ENCODE results near the gene OVAAL.

The OVAAL gene

GRCh38 chr1:180603223-180603849, 44.6 kb downstream of the OVAAL start:
- TF ChIP-seq, protein P1, sequence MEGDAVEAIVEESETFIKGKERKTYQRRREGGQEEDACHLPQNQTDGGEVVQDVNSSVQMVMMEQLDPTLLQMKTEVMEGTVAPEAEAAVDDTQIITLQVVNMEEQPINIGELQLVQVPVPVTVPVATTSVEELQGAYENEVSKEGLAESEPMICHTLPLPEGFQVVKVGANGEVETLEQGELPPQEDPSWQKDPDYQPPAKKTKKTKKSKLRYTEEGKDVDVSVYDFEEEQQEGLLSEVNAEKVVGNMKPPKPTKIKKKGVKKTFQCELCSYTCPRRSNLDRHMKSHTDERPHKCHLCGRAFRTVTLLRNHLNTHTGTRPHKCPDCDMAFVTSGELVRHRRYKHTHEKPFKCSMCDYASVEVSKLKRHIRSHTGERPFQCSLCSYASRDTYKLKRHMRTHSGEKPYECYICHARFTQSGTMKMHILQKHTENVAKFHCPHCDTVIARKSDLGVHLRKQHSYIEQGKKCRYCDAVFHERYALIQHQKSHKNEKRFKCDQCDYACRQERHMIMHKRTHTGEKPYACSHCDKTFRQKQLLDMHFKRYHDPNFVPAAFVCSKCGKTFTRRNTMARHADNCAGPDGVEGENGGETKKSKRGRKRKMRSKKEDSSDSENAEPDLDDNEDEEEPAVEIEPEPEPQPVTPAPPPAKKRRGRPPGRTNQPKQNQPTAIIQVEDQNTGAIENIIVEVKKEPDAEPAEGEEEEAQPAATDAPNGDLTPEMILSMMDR (conservative IDR thresholded peaks at IDR 0.05; ENCODE audit: low read depth, low read length), result no peak
- no peak overlapping the region for H3K4me3 ChIP-seq (ENCODE audit: low read depth, low read length)
- no peak for DNase-seq (ENCODE audit: low read depth)

DNA sequence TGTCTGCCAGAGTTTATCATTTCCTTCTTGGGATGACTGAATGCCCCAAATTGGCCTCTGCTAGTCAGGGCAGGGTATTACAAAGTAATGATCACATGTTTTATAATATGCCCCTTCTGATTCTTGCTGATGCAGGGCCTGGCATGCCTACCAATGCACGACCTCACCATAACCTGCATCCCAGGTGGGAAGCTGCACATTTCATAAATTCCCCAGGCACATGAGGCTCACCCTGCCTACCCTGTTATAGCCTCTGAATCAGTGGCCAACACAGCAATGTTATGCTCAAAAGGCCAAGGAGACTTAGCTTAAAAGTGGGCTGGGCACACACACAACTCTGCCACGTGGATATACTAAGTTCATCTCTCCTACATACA, 45.1 kb downstream of the OVAAL start:
- H3K4me3 ChIP-seq (ENCODE audit: low read depth, low read length), result no peak overlapping the region
- DNase-seq (ENCODE audit: low read depth), result no peak
- TF ChIP-seq, protein P1 (conservative IDR thresholded peaks at IDR 0.05; ENCODE audit: low read depth, low read length), result no peak

DNA sequence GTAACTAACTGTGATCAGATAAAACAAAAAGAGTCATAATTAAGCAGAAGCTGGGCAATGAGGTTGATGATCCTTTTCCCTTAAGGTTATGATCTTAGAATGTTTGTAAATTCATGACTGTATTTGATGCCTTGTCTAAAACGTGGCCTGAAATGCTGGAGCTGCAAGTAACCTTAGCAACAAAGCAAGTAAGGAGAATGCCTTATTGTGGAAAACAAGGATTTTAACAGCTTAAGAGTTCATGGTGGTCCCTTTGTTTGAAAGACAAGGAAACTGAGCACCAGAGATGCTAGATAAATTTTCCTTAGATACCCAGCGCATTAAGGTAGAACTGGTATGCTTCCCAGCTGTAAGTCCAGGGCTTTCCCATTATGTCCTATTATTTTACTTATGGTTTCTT, 47.4 kb downstream of the OVAAL start:
- TF ChIP-seq, protein P1 (conservative IDR thresholded peaks at IDR 0.05; ENCODE audit: low read depth, low read length), result no peak
- H3K4me3 ChIP-seq (ENCODE audit: low read depth, low read length), result no peak overlapping the region
- no peak for DNase-seq (ENCODE audit: low read depth)

DNA sequence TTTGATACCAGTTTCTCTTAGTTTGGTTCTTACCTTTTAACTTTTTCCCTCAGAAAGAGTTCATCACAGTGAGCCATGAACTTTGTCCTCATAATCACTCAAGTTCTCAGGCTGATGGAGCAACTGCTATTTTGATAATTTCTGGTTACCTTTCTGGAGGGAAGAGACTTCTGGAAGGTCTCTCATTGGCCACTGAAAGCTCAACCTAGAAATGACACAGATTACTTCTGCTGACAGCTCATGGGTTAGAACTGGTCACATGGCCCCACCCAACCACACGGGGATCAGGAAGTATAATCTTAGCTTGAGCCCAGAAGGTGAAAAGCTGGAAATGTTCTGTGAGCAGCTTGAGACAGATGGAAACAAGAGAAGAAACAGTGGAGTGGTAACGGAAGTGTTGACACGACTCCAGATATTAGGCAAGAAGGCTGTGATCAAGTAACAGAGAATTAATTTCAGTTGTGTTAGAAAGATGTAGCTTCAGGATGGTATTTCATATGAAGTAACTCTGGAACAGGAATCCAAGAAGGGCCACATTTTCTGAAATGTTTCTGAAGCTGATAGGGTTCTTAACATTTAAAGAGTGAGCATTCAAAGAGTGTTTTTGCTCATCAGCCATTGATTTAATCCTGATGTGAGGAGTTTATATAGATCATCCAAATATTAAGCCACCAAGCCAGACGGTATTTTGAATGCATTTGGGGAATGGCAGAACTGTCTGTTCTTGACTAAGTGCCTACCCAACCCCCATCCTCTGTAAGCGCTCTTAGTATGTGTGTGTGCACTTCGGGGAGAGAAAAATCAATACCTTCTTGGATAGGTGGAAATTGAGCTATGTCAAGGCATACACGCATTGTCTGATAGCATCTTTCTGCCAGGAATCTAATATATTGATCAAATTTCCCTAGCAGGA, 51.1 kb downstream of the OVAAL start:
- no peak overlapping the region for H3K4me3 ChIP-seq (ENCODE audit: low read depth, low read length)
- TF ChIP-seq, protein P1 (conservative IDR thresholded peaks at IDR 0.05; ENCODE audit: low read depth, low read length), result no peak
- peak; percentile 51 for DNase-seq (ENCODE audit: low read depth)

GRCh38 chr1:180610556-180611015, 51.8 kb downstream of the OVAAL start:
- DNase-seq (ENCODE audit: low read depth), result no peak
- no peak overlapping the region for H3K4me3 ChIP-seq (ENCODE audit: low read depth, low read length)
- TF ChIP-seq, protein P1 (conservative IDR thresholded peaks at IDR 0.05; ENCODE audit: low read depth, low read length), result no peak

- no peak overlapping the region for H3K4me3 ChIP-seq (ENCODE audit: low read depth, low read length)
- no peak for DNase-seq (ENCODE audit: low read depth)
- TF ChIP-seq, protein P1 (conservative IDR thresholded peaks at IDR 0.05; ENCODE audit: low read depth, low read length), result no peak
Observed at GRCh38 chr1:180611016-180611930, 52.5 kb downstream of the OVAAL start.

Data from choroid plexus epithelial cell (primary cell).